HG03469 (cell line): ENCODE data around the gene DEFB131A.
"Not testable (repeated sequence)": the region's sequence is repeated elsewhere in the genome, so short reads cannot be mapped to it uniquely, and the experiment has no call there.

Experiments used
- ATAC-seq: cut with Tn5 transposase; IDR thresholded peaks from one replicate; pipeline ENCODE4 v1.9.1; 2021; ENCODE audit warnings: mild to moderate bottlenecking, moderate library complexity, moderate number of reproducible peaks; ENCODE audit not compliant: unreplicated experiment

Gene DEFB131A

DNA sequence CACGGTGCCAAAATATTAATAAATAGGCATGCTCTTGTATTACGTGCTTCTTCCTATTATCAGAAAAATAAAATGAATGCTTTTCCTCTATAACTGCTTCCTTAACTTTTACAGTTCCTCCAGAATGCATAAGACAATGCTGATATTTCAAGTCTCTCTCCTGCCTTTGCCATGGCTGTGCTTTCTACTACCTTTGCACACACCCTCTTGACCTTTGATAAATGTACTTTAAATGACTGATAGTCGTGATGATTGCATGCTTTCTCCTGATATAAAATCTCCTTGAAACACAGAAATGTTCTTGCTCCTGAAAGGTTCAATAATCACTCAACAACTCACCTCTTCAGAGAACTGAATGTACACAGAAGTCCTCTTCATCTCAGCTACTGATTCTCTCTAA lies at the start of gene DEFB131A:
Gene DEFB131A (plus strand): TSS at position 301 of the 400 bp plus-strand sequence. CDS start 120 bp downstream, outside the sequence.
- ATAC-seq, result not testable (repeated sequence)

DNA sequence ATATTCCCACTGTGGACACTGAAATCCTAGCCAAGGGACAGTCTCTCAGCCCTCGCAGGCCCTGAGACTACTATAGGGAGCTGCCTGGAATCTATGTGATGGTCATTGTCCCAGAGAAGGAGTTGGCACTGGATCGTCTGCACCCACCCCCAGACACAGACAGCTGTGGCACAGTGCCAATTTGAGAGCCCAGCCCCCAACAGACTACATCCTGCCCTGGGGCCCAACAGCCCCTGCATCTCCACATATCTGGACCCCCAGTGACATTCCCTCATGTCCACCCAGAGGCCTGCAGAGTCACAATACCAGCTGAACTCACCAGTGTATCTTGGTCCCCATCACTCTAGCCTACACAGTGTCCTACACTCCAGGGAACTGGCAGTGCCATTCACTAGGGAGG lies 38.4 kb upstream of the DEFB131A start:
- ATAC-seq, result not testable (repeated sequence)

DNA sequence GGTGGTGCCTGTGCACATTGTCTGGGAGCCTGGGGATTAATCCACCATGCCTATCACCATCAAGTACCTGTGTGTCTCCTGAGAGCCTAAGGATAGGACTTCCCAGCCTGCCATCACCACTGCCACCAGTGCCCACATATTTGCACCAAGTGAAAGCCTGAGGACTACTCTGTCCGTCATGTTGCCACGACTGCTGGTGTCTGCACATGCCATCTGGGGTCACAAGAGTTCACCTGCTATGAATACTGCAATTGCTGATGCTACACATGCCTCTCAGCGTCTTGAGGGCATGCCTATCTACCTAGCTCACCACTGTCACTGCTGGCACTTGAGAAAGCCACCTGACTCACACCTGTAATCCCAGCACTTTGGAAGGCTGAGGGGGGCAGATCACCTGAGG lies 37.7 kb upstream of the DEFB131A start:
- ATAC-seq, result not testable (repeated sequence)

GRCh38 chr4:9409793-9410192 lies 34.4 kb upstream of the DEFB131A start:
- no peak for ATAC-seq

DNA sequence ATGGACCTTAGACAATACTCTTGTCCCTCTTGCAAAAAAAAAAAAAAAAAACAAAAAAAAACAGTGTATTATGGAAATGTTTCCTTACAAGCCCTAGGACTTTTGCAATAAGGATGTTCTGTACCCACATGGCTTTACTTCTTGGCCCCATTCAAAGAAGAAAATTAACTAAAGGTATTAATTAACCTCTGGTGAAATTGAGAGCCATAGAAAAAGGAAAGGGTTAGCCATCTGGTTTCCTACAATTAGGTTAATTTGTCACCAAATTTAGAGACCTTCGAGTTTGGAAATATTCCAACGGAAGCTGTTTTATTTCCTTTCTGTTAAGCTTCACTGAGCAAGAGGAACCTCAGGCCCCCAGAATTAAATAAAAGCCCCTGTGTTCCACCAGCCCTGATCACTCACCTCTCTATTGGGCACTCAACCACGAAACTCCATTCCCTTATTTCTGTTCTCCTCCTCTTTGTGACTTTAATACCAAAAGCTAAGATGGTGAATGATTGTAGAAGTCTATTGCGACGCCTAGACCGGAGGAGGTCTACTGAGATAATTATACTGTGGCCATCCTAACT lies 22.2 kb upstream of the DEFB131A start:
- not testable (repeated sequence) for ATAC-seq

- ATAC-seq, result not testable (repeated sequence)
Observed at GRCh38 chr4:9425916-9426315, 18.3 kb upstream of the DEFB131A start.

GRCh38 chr4:9430061-9430460 lies 14.2 kb upstream of the DEFB131A start:
- not testable (repeated sequence) for ATAC-seq

DNA sequence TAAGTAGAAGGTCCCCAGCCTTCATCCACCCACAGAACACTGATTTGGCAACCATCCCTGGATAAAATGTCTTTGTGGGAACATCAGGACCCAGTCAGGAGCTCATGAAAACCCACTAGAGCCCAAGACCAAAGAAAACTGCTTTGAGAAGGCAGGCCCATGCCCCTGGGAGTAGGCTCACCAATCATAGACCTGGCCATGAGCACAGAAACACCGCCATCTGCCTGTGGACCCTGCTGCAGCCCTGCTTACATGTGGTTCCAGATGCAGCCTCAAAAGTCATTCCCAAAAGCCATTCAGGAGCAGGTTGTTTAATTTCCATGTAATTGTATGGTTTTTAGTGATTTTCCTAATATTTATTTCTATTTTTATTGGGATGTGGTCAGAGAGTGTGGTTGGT lies 10.9 kb upstream of the DEFB131A start:
- ATAC-seq, result not testable (repeated sequence)

GRCh38 chr4:9436728-9437127 lies 7.5 kb upstream of the DEFB131A start:
- ATAC-seq, result not testable (repeated sequence)

DNA sequence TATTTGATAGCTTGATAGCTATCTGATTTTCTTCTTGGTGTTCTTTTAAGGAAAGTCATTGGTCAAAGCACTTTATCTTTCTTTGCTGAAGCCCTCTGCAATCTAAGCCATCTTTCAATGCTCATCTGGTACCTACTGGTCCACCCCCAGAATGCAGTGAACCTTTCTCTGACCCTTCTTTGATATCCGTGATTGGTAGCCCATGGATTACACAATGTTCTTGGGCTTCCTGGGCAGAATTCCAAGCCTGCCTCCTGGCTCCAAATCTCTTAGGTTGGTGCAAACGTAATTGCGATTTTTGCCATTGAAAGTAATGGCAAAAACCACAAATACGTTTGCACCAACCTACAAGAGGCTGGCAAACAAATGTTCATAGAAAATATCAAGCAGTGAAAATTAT lies 1.9 kb upstream of the DEFB131A start:
- not testable (repeated sequence) for ATAC-seq

DNA sequence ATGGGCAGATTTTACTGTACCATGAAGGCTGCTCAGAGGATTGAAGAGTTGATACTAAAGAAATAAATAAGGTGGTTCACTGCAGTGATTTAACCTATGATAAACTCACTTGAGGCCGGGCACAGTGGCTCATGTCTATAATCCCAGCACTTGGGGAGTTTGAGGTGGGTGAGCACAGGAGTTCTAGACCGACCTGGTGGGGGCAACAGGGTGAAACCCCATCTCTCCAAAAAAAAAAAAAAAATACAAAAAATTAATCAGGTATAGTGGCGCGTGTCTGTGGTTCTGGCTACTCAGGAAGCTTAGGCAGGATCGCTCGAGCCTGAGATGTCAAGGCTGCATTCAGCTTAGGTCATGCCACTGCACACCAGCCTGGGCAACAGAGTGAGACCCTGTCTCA lies 467 bp downstream of the DEFB131A start:
- not testable (repeated sequence) for ATAC-seq

GRCh38 chr4:9452251-9452650 lies 8.0 kb downstream of the DEFB131A start:
- ATAC-seq, result not testable (repeated sequence)

GRCh38 chr4:9454284-9454683 lies 10.1 kb downstream of the DEFB131A start:
- not testable (repeated sequence) for ATAC-seq

GRCh38 chr4:9455046-9455445 lies 10.8 kb downstream of the DEFB131A start:
- not testable (repeated sequence) for ATAC-seq

- ATAC-seq, result not testable (repeated sequence)
Observed at GRCh38 chr4:9479466-9479865, 35.3 kb downstream of the DEFB131A start.

- ATAC-seq, result not testable (repeated sequence)
Observed at GRCh38 chr4:9480066-9480465, 35.9 kb downstream of the DEFB131A start.

DNA sequence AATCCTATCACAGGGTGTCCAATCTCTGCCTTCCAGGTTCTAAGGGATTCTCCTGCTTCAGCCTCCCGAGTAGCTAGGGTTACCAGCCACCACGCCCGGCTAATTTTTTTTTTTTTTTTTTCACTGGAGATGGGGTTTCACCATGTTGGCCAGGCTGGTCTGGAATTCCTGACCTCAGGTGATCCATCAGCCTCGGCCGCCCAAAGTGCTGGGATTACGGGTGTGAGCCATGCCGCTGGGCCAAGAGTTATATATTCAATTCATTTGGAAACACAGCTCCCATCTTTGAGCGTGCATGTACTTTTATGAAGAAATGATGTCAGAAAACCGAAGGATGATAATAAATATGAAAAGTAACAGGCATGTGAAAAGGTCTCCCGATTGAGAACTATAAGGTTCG lies 38.7 kb downstream of the DEFB131A start:
- not testable (repeated sequence) for ATAC-seq

DNA sequence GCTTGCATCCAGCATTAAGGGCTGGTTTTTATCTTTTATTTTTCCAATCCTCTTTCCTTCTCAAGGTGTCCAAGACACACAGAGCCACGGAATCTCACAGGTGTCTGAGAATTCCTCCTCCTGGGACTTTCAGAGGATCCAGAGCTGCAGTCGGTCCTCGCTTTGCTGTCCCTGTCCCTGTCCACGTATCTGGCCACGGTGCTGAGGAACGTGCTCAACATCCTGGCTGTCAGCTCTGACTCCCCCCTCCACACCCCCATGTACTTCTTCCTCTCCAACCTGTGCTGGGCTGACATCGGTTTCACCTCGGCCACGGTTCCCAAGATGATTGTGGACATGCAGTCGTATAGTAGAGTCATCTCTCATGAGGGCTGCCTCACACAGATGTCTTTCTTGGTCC lies 39.5 kb downstream of the DEFB131A start:
- not testable (repeated sequence) for ATAC-seq

GRCh38 chr4:9486880-9487279 lies 42.7 kb downstream of the DEFB131A start:
- not testable (repeated sequence) for ATAC-seq

DNA sequence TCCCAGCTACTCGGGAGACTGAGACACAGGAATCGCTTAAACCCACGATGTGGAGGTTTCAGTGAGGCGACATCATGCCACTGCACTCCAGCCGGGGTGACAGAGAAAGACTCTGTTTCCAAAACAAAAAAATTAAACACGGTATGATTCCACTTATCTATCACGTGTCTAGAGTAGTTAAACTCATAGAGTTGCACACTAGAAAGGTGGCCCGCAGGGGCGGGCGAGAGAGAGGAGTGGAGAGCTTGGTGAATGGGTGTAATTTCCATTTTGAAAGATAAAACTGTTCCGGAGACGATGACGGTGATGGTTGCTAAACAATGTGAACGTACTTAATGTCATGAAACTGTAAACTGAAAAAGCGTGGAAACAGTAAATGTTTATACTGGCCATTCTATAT lies 44.6 kb downstream of the DEFB131A start:
- not testable (repeated sequence) for ATAC-seq

DNA sequence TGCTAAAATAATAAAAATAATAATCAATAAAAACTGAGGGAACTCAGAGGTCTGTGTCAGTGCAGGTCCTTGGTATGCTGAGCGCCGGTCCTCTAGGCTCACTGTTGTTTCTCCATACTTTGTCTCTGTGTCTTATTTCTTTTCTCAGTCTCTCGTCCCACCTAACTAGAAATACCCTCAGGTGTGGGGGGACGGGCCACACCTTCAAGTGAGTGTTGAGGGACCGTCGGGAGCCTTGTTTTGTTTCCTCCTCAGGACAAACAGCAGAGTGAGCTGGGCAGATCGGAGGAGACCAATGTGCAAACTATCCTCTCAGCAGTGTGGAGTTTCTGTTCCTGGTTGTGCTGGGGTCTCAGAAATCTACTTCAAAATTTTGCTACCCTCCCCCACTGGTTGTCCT lies 46.3 kb downstream of the DEFB131A start:
- ATAC-seq, result not testable (repeated sequence)

DNA sequence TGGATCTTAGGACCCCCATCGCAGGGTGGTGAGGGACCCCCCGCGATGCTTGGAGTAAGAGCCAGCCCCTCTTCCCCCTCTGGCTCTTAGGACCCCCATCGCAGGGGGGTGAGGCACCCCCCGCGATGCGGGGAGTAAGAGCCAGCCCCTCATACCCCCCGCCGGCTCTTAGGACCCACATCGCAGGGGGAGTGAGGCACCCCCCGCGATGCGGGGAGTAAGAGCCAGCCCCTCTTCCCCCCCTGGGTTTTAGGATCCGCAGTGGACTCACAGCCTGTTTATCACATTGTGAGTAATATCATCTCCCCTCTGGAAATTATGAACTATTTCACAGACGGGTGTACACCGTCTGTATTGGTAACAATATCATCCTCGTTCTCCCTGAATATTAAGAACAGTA lies 46.8 kb downstream of the DEFB131A start:
- ATAC-seq, result not testable (repeated sequence)

DNA sequence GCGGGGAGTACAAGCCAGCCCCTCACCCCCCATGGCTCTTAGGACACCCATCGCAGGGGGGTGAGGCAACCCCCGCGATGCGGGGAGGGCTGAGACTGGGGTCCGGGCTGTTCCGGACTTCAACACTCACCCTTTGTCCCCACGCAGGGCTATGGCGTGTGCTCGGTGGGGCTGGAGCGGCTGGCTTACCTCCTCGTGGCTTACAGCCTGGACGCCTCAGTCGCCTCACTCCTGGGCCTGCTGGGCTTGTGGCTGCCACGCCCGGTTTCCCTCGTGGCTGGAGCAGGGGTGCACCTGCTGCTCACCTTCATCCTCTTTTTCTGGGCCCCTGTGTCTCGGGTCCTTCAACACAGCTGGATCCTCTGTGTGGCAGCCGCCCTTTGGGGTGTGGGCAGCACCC lies 49.4 kb downstream of the DEFB131A start:
- ATAC-seq, result not testable (repeated sequence)
